Left ventricle myocardium inferior (tissue), 1 donor: ENCODE measurements around the gene NALCN. TPM values are rescaled to one million over a fixed set of nuclear protein-coding genes. Genes with fewer than 3 reads are reported as not detected.

Experiments
- DNase-seq: peaks from one replicate; pipeline ENCODE4 v3.0.0-alpha.2; 2020
- H3K27ac ChIP-seq: fragments of 200-600 bp; replicated peaks from 2 replicates; pipeline ENCODE4 v1.8.0; 2021
- H3K27me3 ChIP-seq: fragments of 200-600 bp; 2 replicates; pipeline ENCODE4 v1.8.0; 2021; ENCODE audit warnings: low read depth
- H3K36me3 ChIP-seq: fragments of 200-600 bp; 2 replicates; pipeline ENCODE4 v1.8.0; 2021
- H3K4me1 ChIP-seq: fragments of 200-600 bp; 2 replicates; pipeline ENCODE4 v1.8.0; 2021
- H3K4me3 ChIP-seq: fragments of 200-600 bp; 2 replicates; pipeline ENCODE4 v1.8.0; 2021; ENCODE audit warnings: mild to moderate bottlenecking, moderate library complexity
- H3K9me3 ChIP-seq: fragments of 200-600 bp; replicated peaks from 2 replicates; pipeline ENCODE4 v1.8.0; 2021
- intact Hi-C: fragments of 100-400 bp; cut with micrococcal nuclease; formaldehyde crosslinking; loops from one replicate; pipeline ENCODE4 v1.11.0; 2022
- total RNA-seq: library from RNA; stranded (reverse); fragmentation: NEBNext Ultra II Directional; extraction: Animal tissue kit (Norgen Biotek cat#: 25700); gene quantifications from one replicate; pipeline ENCODE4 v1.2.1, GENCODE V29; 2021
- TF ChIP-seq, protein P1 (sequence below): fragments of 200-600 bp; IDR thresholded peaks from 2 replicates; pipeline ENCODE4 v1.8.0; 2021; ENCODE audit warnings: antibody characterized with exemption, mild to moderate bottlenecking, borderline replicate concordance
- donor health status: DM: no; HTN: yes; CAD: no; lungs with severe emphysema.

The NALCN gene
- total RNA-seq, 1 donor from 2014 or later = 8.3 TPM

DNA sequence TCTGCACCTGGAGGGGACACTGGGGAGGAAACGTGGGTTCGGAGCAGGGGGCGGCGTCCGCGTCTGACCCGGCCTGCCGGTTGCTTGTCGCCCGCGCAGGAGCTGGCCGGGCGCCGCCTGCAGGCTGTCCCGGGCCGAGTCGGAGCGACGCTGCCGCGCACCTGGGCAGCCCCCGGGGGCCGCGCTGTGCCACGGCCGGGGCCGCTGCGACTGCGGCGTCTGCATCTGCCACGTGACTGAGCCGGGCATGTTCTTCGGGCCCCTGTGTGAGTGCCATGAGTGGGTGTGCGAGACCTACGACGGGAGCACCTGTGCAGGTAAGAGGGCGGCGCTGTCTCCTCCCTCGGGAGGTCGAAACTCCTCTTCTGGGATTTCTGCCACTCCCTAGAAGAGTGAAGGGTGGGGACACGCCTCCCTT lies 37.5 kb upstream of the NALCN start:
- TF ChIP-seq, protein P1, sequence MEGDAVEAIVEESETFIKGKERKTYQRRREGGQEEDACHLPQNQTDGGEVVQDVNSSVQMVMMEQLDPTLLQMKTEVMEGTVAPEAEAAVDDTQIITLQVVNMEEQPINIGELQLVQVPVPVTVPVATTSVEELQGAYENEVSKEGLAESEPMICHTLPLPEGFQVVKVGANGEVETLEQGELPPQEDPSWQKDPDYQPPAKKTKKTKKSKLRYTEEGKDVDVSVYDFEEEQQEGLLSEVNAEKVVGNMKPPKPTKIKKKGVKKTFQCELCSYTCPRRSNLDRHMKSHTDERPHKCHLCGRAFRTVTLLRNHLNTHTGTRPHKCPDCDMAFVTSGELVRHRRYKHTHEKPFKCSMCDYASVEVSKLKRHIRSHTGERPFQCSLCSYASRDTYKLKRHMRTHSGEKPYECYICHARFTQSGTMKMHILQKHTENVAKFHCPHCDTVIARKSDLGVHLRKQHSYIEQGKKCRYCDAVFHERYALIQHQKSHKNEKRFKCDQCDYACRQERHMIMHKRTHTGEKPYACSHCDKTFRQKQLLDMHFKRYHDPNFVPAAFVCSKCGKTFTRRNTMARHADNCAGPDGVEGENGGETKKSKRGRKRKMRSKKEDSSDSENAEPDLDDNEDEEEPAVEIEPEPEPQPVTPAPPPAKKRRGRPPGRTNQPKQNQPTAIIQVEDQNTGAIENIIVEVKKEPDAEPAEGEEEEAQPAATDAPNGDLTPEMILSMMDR = peak; percentile 59
- Histone ChIP-seq H3K4me3 (peak overlapping the region; percentile 63), H3K4me1 (peaks cover 15% of the 10 kb centered on the region), H3K9me3 (no peaks in the 10 kb centered on the region), H3K36me3 (no peaks in the 10 kb centered on the region), H3K27ac (no peak overlapping the region), H3K27me3 (peaks cover 8% of the 10 kb centered on the region)
- DNase-seq = peak; percentile 17
- intact Hi-C loops = no loop called here

DNA sequence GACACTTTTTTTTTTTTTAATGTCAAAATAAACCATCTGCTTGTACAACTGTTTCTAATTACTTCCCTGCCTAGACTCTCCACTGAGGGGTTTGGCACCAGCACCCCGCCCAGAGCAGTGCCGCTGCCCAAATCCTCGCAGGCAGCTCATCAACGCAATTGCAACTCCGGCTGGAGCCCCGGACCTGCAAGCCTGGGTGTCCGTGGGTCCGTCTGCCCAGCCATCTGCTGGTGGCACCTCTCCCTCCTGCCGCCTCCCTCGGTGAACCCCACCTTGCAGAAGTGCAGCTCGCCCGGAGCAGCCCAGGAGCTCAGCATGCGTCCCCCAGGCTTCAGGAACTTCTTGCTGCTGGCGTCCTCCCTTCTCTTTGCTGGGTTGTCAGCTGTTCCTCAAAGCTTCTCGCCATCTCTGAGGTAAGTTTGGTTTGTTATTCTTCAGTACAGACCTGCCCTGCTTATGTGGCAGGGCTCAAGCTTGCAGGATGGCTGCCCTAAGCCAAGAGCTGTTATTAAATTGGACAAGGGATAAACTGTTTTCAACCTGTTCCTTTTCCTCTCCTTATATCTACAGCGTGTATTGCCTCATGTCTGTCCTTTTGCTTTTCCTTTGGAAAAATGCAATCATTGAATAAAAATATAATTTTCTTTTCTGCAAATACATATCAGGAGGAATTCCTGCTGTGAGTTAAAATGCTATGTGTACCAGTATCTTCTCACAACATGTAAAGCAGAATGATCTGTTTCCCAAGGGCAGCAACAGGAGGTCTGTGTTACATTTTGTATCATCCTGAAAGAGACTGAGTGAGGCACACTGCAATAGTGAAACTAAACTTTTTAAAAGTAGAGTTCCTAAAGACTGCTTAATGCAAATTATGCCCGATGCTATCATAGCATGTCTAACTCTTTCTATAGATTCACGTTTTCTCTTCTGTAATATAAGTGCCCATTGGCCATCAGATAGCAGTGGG lies 36.5 kb upstream of the NALCN start, which contains the start of gene ITGBL1:
Gene ITGBL1, plus strand, starts transcription at position 157 of the 967 bp plus-strand sequence. Its CDS starts 159 bp downstream, at position 316.
- peak; percentile 25 for DNase-seq
- Histone ChIP-seq H3K27me3 (peaks cover 8% of the 10 kb centered on the region), H3K27ac (no peak within 1 kb of the TSS), H3K4me3 (peak within 1 kb of the TSS; percentile 63), H3K36me3 (no peaks in the 10 kb centered on the region), H3K9me3 (no peaks in the 10 kb centered on the region), H3K4me1 (peaks cover 15% of the 10 kb centered on the region)
- TF ChIP-seq, protein P1 = no peak
- intact Hi-C loops = no loop called here

GRCh38 chr13:101451641-101452040 lies 35.3 kb upstream of the NALCN start:
- no peaks in the 10 kb centered on the region for H3K36me3 ChIP-seq
- no peak overlapping the region for H3K4me3 ChIP-seq
- H3K4me1 ChIP-seq = peaks cover 15% of the 10 kb centered on the region
- no peak for DNase-seq
- H3K27ac ChIP-seq = no peak overlapping the region
- intact Hi-C loops = no loop called here
- H3K9me3 ChIP-seq = no peaks in the 10 kb centered on the region
- TF ChIP-seq, protein P1 = no peak
- peaks cover 8% of the 10 kb centered on the region for H3K27me3 ChIP-seq

DNA sequence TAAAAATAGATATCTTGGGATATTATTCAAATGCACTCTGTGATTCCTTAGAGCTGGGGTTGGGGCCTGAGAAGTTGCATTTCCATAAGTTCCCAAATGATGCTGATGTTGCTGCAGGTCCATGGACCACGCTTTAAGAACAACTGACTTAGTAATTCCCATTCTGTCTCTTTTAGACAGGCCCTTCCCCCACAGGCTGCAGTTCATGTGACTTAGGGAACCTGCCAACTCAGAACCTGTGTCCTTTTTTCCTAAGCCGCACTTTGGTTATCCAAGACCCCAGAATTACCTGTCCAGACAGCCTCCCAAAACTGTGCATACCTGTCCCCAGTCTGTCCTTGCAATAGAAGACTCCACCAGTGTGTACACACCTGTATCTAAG lies 34.4 kb upstream of the NALCN start:
- Histone ChIP-seq H3K4me3 (no peak overlapping the region), H3K36me3 (no peaks in the 10 kb centered on the region), H3K9me3 (no peaks in the 10 kb centered on the region), H3K4me1 (peaks cover 15% of the 10 kb centered on the region), H3K27me3 (peaks cover 8% of the 10 kb centered on the region), H3K27ac (no peak overlapping the region)
- DNase-seq = no peak
- intact Hi-C loops = no loop called here
- TF ChIP-seq, protein P1 = no peak

- H3K9me3 ChIP-seq = no peaks in the 10 kb centered on the region
- H3K4me3 ChIP-seq = no peak overlapping the region
- intact Hi-C loops = no loop called here
- peaks cover 15% of the 10 kb centered on the region for H3K4me1 ChIP-seq
- H3K27me3 ChIP-seq = peaks cover 8% of the 10 kb centered on the region
- no peaks in the 10 kb centered on the region for H3K36me3 ChIP-seq
- TF ChIP-seq, protein P1 = no peak
- no peak overlapping the region for H3K27ac ChIP-seq
- no peak for DNase-seq
Observed at GRCh38 chr13:101449790-101450748, 33.8 kb upstream of the NALCN start.
